Keratinocyte (primary cell): Measurements from ENCODE around the gene TMEM86A.

Source experiments
- EZH2 ChIP-seq: IDR thresholded peaks from one replicate; pipeline ENCODE4 v1.6.1; 2012; ENCODE audit warnings: inconsistent platforms, mild to moderate bottlenecking, low read length, moderate library complexity
- TF ChIP-seq, protein P1 (sequence below), 3 experiments: IDR thresholded peaks in 1 of 3; conservative IDR thresholded peaks in 1 of 3; optimal IDR thresholded peaks in 1 of 3; 2 replicates in 2 of 3; 3 replicates in 1 of 3; pipeline versions ENCODE3 to v1.5.1; 2011; ENCODE audit warnings: low read length in 3 of 3, mild to moderate bottlenecking in 3 of 3, moderate library complexity in 2 of 3, control low read depth in 1 of 3, inconsistent platforms in 1 of 3; ENCODE audit not compliant: insufficient read depth in 2 of 3; ENCODE audit errors: extremely low read depth in 1 of 3

- TF ChIP-seq, protein P1, sequence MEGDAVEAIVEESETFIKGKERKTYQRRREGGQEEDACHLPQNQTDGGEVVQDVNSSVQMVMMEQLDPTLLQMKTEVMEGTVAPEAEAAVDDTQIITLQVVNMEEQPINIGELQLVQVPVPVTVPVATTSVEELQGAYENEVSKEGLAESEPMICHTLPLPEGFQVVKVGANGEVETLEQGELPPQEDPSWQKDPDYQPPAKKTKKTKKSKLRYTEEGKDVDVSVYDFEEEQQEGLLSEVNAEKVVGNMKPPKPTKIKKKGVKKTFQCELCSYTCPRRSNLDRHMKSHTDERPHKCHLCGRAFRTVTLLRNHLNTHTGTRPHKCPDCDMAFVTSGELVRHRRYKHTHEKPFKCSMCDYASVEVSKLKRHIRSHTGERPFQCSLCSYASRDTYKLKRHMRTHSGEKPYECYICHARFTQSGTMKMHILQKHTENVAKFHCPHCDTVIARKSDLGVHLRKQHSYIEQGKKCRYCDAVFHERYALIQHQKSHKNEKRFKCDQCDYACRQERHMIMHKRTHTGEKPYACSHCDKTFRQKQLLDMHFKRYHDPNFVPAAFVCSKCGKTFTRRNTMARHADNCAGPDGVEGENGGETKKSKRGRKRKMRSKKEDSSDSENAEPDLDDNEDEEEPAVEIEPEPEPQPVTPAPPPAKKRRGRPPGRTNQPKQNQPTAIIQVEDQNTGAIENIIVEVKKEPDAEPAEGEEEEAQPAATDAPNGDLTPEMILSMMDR (optimal IDR thresholded peaks at IDR 0.05 in 1 of 3, IDR thresholded peaks at IDR 0.05 in 1 of 3, conservative IDR thresholded peaks at IDR 0.05 in 1 of 3; ENCODE audit: extremely low read depth in 1 of 3, insufficient read depth in 2 of 3, low read length in 3 of 3): no peak
- TF ChIP-seq EZH2: no peak
Observed at GRCh38 chr11:18729426-18729825, 30.8 kb downstream of the TMEM86A start.
